Lower lobe of right lung (tissue), 2 donors: ENCODE results near the gene ABL1. TPM values are rescaled to one million over a fixed set of nuclear protein-coding genes. Genes with fewer than 3 reads are reported as not detected.

Experiments used
- ATAC-seq, 2 donors: fragments of 200-7000 bp; cut with Tn5 transposase; one replicate each; pipeline ENCODE4 v1.9.1; 2020 to 2022; ENCODE audit warnings: mild to moderate bottlenecking in 2 of 2, moderate library complexity in 2 of 2
- DNase-seq: peaks from one replicate; pipeline ENCODE4 v3.0.0-alpha.2; 2020
- H3K27ac ChIP-seq: fragments of 200-600 bp; one replicate; pipeline ENCODE4 v1.8.0; 2022
- H3K27me3 ChIP-seq: fragments of 200-600 bp; one replicate; pipeline ENCODE4 v1.8.0; 2022; ENCODE audit warnings: low read depth
- H3K36me3 ChIP-seq: fragments of 200-600 bp; one replicate; pipeline ENCODE4 v1.8.0; 2022; ENCODE audit warnings: mild to moderate bottlenecking
- H3K4me1 ChIP-seq: fragments of 200-600 bp; one replicate; pipeline ENCODE4 v1.8.0; 2022
- H3K4me3 ChIP-seq: fragments of 200-600 bp; one replicate; pipeline ENCODE4 v1.8.0; 2022; ENCODE audit warnings: mild to moderate bottlenecking
- H3K9me3 ChIP-seq: fragments of 200-600 bp; one replicate; pipeline ENCODE4 v1.8.0; 2022
- intact Hi-C: fragments of 100-400 bp; cut with DNase I; formaldehyde crosslinking; loops from one replicate; pipeline ENCODE4 v1.11.0; 2022
- total RNA-seq: library from RNA; stranded (reverse); fragmentation: NEBNext Ultra II Directional; extraction: Animal tissue kit (Norgen Biotek cat#: 25700); gene quantifications from one replicate; pipeline ENCODE4 v1.2.1, GENCODE V29; 2021
- TF ChIP-seq, protein P1 (sequence below): fragments of 200-600 bp; IDR thresholded peaks from one replicate; pipeline ENCODE4 v1.8.0; 2022; ENCODE audit warnings: antibody characterized with exemption, mild to moderate bottlenecking
- donor health status: DM: no; HTN: yes; CAD: no; lungs with severe emphysema.

Gene ABL1
- total RNA-seq, 1 donor from 2014 or later, result 50.2 TPM

DNA sequence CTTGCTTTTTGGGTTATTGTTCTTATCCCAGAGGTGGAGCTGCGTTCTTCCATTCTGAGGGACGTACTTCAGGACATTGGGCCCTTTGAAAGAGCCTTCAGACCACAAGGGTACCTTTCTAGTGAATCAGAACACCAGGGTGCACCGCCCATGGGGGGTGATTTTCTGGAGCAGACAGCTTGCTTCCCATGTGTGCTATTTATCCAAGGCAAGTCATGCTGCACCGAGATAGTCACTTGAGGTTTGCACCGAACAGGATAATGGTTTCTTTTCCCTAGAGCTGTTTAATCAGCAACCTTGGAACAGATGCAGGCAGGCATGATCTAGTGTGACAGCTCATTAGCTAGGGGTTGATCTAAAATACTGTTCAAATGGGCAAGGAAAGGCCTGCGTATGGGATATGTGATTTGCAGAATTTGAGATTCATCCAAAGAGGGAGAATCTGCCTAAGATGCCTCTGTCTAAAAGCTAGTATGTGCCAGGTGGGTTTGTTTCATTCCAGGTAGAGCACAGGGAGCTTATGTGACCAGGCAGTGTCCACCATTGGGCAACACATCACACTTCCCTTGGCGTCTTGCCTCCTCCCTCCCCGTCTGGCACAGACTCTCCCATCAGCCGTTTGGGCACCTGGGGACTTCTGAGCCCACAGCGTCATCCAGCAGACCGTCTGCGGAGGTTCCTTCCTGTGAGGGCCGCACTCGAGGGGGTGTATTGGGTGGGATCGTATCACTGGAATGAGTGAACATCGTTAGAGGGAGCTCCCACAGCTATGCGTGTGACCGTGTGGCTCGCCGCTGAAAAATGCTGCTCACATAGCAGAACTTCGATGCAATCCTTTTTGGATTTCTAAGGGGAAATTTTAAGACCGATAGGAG lies 23.0 kb downstream of the ABL1 start:
- TF ChIP-seq, protein P1, sequence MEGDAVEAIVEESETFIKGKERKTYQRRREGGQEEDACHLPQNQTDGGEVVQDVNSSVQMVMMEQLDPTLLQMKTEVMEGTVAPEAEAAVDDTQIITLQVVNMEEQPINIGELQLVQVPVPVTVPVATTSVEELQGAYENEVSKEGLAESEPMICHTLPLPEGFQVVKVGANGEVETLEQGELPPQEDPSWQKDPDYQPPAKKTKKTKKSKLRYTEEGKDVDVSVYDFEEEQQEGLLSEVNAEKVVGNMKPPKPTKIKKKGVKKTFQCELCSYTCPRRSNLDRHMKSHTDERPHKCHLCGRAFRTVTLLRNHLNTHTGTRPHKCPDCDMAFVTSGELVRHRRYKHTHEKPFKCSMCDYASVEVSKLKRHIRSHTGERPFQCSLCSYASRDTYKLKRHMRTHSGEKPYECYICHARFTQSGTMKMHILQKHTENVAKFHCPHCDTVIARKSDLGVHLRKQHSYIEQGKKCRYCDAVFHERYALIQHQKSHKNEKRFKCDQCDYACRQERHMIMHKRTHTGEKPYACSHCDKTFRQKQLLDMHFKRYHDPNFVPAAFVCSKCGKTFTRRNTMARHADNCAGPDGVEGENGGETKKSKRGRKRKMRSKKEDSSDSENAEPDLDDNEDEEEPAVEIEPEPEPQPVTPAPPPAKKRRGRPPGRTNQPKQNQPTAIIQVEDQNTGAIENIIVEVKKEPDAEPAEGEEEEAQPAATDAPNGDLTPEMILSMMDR, result no peak
- ATAC-seq (peak in 1 of 2 donors; percentile 17), DNase-seq (no peak)
- Histone ChIP-seq H3K9me3 (no peaks in the 10 kb centered on the region), H3K27ac (peak overlapping the region; percentile 31), H3K27me3 (no peaks in the 10 kb centered on the region), H3K4me1 (peaks cover 18% of the 10 kb centered on the region), H3K36me3 (peaks cover 71% of the 10 kb centered on the region), H3K4me3 (no peak overlapping the region)
- intact Hi-C loops, result no loop called here

DNA sequence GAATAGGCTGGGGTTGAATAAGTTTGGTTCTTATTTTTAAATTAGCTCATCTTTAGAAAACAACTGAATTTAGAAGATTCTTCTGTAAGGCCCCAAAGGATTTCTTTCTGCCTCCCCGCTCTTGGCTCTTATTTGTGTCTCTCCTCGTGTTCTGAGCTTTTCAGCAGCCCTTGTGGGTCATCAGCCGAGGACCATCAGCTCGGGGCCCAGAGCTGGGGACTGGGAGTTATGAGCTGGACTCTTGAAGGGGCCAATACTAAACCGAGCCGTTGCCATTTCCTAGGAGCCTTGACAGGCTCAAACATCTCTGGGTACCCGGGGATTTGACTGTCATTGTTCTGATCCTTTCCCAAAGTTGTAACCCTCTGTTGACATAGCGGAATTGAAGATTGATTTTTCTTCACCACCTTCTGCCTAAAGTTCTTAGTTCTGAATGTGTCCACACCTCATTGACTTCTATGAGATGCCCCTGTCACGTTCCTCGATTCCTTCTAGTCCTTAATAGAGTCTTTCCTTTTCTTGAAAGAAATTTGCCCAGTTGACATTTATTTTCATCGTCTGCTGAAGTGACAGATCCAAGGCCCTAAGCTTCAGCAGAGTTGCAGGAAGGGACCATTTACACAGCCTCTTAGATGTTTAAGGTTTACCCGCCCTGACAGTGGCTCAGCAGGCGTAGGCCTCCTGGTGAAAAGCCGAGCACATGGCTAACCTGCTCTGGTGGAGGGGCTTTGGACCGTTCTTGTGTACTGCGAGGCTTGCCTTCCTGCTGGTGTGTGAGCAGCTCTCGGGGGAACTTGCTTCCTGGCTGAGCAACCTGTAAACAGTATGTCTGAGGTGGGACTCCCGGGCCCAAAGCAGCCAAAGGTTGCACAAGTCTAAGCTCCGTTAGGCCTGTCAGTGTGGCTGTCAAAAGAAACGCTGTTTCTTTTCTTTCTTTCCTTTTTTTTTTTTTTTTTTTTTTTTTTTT lies 24.0 kb downstream of the ABL1 start:
- intact Hi-C loops, result no loop called here
- TF ChIP-seq, protein P1, result no peak
- no peaks in the 10 kb centered on the region for H3K27me3 ChIP-seq
- DNase-seq (no peak), ATAC-seq (no peak)
- H3K27ac ChIP-seq, result peak overlapping the region; percentile 31
- H3K4me1 ChIP-seq, result peaks cover 18% of the 10 kb centered on the region
- no peaks in the 10 kb centered on the region for H3K9me3 ChIP-seq
- H3K4me3 ChIP-seq, result no peak overlapping the region
- peaks cover 78% of the 10 kb centered on the region for H3K36me3 ChIP-seq

DNA sequence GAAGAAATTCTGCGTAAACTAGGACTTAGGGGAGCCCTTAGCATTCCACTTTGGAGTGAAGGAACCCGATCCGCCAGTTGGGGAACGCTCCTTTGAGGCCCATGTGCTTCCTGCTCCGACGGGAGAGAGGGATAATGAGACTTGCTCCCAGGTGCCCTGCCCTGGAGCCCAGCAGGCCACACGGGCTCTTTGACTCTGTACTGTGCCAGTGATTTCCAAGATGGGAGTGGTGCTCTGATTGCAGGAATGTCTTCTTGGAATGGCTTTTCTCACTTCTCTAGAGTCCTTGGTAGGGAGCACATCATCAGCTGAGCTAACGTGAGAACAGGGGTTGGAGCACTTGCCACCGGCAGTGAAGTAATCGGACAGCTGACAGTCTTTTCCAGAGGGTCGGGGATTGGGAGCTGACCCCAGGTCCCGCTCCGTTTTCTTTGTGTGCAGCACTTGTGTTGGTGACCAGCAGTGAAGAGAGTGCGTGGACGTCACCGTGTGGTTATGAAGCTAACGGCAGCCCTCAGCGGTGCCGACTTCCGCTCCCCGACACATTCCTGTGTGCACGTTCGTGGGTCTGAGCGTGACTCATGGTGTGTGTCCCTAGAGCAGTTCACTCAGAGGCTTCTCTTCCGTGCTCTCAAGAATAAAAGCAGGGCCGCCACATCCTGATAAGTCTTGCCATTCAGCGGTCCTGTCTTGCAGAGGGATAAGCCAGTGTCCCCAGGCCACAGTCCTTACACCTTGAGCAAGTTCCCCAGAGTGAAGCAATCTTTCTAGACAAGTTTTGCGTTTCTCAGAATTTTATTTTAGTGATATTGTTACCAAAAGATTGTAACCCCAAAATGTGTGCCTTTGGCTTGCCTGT lies 25.6 kb downstream of the ABL1 start:
- TF ChIP-seq, protein P1, result peak; percentile 38
- Histone ChIP-seq H3K36me3 (peaks cover 78% of the 10 kb centered on the region), H3K27ac (peak overlapping the region; percentile 75), H3K9me3 (no peaks in the 10 kb centered on the region), H3K4me1 (peaks cover 18% of the 10 kb centered on the region), H3K27me3 (no peaks in the 10 kb centered on the region), H3K4me3 (no peak overlapping the region)
- ATAC-seq (peak; percentile 96 to 97), DNase-seq (peak; percentile 88)
- intact Hi-C loops, result loop anchor here (10.0 kb wide), 1 partner anchor 156 kb away; no protein-coding TSS in a partner anchor

DNA sequence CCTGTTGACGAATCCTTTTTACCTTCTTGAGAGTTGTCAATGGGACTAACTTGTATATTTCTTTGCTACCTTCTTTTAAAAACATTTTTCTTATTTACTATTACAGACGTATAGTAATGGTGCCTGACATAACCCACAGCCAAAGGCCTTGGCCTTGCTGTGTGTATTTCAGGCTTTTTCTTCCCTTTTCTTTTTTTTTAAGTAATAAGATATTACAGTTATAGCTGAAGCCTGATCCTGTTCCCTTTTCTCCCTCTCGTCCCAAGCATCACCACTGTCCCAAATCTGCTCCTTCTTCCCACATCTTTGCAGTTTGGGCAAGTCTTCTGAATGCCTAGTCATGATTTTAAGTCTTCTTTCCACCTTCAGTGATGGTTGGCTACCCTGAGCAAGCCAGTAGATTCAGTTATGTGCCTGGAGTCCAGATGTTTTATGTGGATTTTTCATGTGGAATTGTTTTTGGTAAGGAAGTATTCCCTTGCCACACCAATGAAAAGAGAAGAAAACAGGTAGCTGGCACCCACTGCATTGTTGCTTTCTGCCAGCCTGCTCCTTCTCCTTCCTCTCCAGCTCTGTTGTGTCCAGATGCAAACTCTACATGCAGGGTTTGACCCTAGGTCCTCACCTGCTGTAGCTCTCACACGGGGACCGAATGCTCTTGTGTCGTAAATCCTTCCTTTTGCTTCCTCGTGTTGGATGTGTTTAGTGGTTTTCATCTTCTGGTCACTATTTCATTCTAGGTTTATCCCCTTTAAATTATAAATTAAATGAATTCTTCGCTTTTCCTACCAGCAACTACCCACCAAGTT lies 26.5 kb downstream of the ABL1 start:
- Histone ChIP-seq H3K27me3 (no peaks in the 10 kb centered on the region), H3K36me3 (peaks cover 76% of the 10 kb centered on the region), H3K4me1 (peaks cover 18% of the 10 kb centered on the region), H3K9me3 (no peaks in the 10 kb centered on the region), H3K27ac (peak overlapping the region; percentile 75), H3K4me3 (no peak overlapping the region)
- DNase-seq, result no peak
- intact Hi-C loops, result loop anchor here (10.0 kb wide), 1 partner anchor 157 kb away; no protein-coding TSS in a partner anchor
- no peak for ATAC-seq
- TF ChIP-seq, protein P1, result no peak
